ENCODE data around the gene EID1. TPM values are rescaled to one million over a fixed set of nuclear protein-coding genes. Genes with fewer than 3 reads are reported as not detected.
"Not testable (repeated sequence)": the region's sequence is repeated elsewhere in the genome, so short reads cannot be mapped to it uniquely, and the experiment has no call there.

The EID1 gene
- total and polyA plus RNA-seq, 9 of the 15 experiments (the other 6 are each of a cell fraction or from before 2014, with no cell fraction given), result 46.5 to 211 (median 143) TPM

DNA sequence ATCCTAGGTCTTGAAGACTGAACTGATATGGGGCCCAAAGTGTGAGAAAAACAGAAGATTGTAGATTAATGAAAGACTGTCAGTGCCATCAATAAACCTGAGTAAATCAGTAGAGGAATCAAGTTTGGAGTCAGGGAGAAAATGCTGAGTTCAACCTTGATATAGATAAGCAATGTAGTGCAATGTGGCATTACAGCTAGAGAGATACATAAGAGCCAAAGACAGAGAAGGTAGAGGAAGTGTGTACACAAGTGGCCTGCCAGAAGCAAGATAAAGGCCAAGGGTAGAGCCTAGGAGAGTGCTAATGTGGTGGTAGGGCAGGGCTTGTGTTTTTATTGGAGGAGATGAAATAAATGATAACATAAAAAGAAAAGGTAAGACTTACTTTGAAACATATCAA lies 26.0 kb upstream of the EID1 start (continued):
- TF ChIP-seq, protein P1, sequence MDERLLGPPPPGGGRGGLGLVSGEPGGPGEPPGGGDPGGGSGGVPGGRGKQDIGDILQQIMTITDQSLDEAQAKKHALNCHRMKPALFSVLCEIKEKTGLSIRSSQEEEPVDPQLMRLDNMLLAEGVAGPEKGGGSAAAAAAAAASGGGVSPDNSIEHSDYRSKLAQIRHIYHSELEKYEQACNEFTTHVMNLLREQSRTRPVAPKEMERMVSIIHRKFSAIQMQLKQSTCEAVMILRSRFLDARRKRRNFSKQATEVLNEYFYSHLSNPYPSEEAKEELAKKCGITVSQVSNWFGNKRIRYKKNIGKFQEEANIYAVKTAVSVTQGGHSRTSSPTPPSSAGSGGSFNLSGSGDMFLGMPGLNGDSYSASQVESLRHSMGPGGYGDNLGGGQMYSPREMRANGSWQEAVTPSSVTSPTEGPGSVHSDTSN (CRISPR knock-in tag; IDR thresholded peaks at IDR 0.05; ENCODE audit: low read depth), result no peak
- TF ChIP-seq, protein P1 (tag; conservative IDR thresholded peaks at IDR 0.05; ENCODE audit: low read depth), result peak; percentile 57
- TF ChIP-seq HDAC2 (IDR thresholded peaks at IDR 0.05) (peak; percentile 89), TCF3 (CRISPR knock-in tag; IDR thresholded peaks at IDR 0.05) (peak; percentile 81), FOXM1 (IDR thresholded peaks at IDR 0.05; ENCODE audit: low read depth) (peak; percentile 74), FOXM1 (CRISPR knock-in tag; IDR thresholded peaks at IDR 0.05; ENCODE audit: low read depth) (no peak), PHB2 (IDR thresholded peaks at IDR 0.05; ENCODE audit: low read depth) (peak; percentile 64; the same call in 1 of the 2 replicates), CBFA2T3 (IDR thresholded peaks at IDR 0.05) (peak; percentile 93), BCOR (IDR thresholded peaks at IDR 0.05) (0 out of 2 replicates have a peak, but pooled peaks have one; percentile 21), MAFG (tag; conservative IDR thresholded peaks at IDR 0.05) (peak; percentile 39; the same call in 1 of the 2 replicates)

DNA sequence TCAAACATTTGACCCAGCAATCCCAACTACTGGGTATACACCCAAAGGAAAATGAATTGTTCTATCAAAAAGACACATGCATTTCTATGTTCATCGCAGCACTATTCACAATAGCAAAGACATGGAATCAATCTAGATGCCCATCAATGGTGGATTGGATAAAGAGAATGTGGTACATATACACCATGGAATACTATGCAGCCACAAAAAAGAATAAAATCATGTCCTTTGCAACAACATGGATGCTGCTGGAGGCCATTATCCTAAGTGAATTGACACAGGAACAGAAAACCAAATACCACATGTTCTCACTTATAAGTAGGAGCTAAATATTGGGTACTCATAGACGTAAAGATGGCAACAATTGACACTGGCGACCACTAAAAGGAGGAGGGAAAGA lies 23.5 kb upstream of the EID1 start:
- POLR2A ChIA-PET; H2AFZ ChIP-seq (ENCODE audit: low read depth, low read length); H4K20me1 ChIP-seq (replicated peaks; ENCODE audit: control insufficient read depth, insufficient read depth, low read length); H3K9ac ChIP-seq (ENCODE audit: insufficient read depth in 1 of 2, low read depth in 2 of 2, low read length in 2 of 2); H3K27ac ChIP-seq (ENCODE audit: extremely low read depth, low read depth, low read length); H3K79me2 ChIP-seq (ENCODE audit: control insufficient read depth, insufficient read depth, low read length); H3K9me3 ChIP-seq (replicated peaks; ENCODE audit: control insufficient read depth, insufficient read depth, low read depth, low read length); intact Hi-C loops (cut with micrococcal nuclease); FAIRE-seq; H3K4me2 ChIP-seq (ENCODE audit: insufficient read depth, low read length); H3K27me3 ChIP-seq (ENCODE audit: control insufficient read depth in 2 of 2, insufficient read depth in 2 of 2, low read length in 2 of 2); H3K4me3 ChIP-seq; H3K36me3 ChIP-seq (ENCODE audit: control insufficient read depth, insufficient read depth, low read length); BruUV-seq (replicated peaks); CTCF ChIA-PET (ENCODE audit: low intra/inter-chr PET ratio); H3K9me1 ChIP-seq (ENCODE audit: control insufficient read depth, insufficient read depth, low read length); DNase-seq (ENCODE audit: extremely low read depth in 1 of 4, low spot score in 3 of 4); ATAC-seq: not testable (repeated sequence)
- in situ Hi-C loops (cut with MboI), result loop anchor here (10.0 kb wide), 1 partner anchor 1290 kb away; no protein-coding TSS in a partner anchor
- 71% methylated on average over 3 of the region's 3 CpGs for WGBS (ENCODE audit: insufficient coverage, low coverage, missing lambda C conversion rate)
- TF ChIP-seq ZNF146 (CRISPR knock-in tag; IDR thresholded peaks at IDR 0.05; ENCODE audit: unreplicated experiment), result peak; percentile 84
- TF ChIP-seq RBM25 (IDR thresholded peaks at IDR 0.05; ENCODE audit: low read depth, low read length, severe bottlenecking), result peak; percentile 6
- H3K4me1 ChIP-seq (replicated peaks in 1 of 2; ENCODE audit: control insufficient read depth in 2 of 2, insufficient read depth in 2 of 2, low read length in 2 of 2), result peaks cover 0 to 31% of the 10 kb centered on the region in 2 experiments; a peak in 4 of 5 replicates
